CD4-positive, alpha-beta T cell treated with Interleukin-15 for 1 hour (primary cell): ENCODE data around the gene TFDP3.

ENCODE experiments used
- DNase-seq: peaks from one replicate; pipeline ENCODE4 v3.0.0-alpha.2; 2020

TFDP3 gene

GRCh38 chrX:133218329-133218728 lies at the start of gene TFDP3:
TFDP3 (minus strand) TSS chrX:133218354; CDS start chrX:133218259, 95 bp downstream.
- no peak for DNase-seq

- DNase-seq: no peak
Observed at GRCh38 chrX:133267621-133268020, 49.5 kb upstream of the TFDP3 start.

DNA sequence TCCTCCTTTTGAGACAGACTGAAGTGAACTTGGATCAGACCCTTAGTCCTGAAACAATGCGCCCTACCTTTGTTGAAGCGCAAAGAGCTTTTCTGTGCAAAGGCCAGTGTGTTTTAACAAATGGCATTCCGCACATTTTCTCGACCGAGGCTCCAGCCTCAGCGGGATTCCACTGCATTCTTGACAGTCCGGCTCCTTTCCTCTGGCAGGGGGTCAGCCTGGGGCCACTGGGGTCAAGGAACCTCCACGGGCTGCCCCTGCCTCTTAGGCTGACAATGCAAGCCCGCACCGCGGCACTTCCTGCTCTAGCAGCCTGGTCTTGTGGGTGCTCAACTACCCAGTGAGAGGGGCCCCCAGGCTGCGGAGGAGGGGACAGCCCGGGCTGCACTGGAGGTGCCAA lies 47.2 kb upstream of the TFDP3 start:
- no peak for DNase-seq

DNA sequence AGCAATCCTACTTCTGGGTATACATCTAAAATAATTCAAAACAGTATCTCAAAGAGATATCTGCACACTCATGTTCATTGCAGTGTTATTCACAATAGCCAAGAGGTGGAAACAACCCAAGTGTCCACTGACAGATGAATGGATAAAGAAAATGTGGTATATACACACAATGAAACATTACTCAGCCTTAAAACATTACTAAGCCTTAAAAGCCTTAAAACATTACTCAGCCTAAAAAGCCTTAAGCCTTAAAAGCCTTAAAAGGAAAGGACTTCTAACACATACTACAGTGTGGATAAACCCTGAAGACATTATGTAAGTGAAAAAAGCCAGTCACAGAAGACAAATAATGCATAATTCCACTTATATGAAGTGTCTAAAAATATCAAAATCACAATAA lies 40.3 kb upstream of the TFDP3 start:
- DNase-seq: no peak

DNA sequence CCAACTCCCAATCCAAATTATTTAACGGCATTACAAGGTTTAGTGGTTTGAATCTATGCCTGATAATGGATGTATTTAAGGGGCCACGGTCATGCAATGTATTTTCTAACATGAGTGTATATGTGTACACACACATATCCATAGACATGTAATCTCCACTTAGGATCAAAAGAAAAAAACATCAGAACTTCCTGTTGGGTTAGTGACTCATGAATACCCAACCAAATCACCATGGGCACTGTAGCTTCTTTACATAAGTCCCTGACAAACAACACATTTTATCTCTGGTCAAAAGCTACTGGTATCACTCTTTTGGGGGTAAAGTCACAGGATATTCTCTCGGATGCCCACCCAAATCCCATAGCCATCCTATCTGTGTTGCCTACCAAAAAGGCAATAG lies 36.5 kb upstream of the TFDP3 start:
- no peak for DNase-seq

DNA sequence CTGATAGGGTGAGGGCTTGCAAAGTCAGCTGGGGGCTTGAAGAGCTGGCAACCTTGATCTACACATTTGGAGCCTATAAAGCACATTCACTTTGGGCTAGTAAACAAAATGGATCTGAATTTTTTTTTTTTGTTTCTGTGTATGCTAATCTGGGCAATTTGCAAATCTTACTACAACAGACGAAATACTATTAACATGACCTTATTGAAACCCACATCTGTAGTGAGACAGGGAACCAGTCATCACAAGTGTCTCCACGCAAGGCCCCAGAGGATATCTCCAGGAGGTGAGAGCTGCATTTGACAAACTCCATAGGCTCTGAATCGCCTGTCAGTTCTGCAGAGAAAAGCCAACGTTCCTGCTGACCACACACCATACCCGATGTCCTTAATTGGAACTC lies 33.0 kb upstream of the TFDP3 start:
- DNase-seq: no peak

DNA sequence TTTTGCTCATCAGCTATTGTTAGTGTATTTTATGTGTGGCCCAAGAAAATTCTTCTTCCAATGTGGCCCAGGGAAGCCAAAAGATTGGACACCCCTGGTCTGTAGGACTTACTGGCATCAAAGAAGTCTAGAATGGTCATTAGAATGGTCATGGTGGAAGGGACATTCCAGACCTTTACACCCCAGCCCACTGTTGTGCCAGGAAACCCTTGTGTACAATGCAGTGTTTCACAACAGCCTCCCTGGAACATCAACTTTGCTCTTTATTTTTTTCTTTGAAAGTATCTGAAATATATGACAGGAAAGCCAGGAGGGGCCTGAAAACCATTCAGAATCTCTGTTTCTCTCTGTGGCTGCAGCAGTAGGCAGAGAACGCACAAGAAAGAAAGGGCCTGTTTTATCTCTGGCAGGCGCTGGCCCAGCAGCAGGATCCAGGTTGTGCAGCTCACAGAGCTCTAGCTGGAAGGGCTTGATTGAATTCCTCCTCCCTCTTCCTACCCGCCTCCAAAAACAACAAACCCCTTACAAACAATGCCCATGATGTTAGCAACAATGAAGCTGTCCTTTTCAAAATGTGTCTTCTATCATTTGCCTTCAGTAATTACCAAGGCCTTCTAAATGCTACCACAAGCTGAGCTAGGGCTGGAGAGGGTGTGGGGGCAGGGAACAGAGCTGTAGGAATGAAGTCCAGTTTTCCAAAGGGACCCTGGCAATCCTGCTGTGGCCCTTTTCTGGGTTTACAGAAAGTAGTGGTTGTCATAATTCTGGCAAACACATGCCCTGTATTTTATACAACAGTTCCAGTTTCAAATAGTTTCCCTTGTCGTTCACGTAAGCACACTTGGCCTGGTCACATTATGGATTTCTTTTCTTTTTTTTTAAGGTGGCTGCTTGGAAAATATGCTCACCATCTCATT lies 32.3 kb upstream of the TFDP3 start:
- DNase-seq: no peak

- DNase-seq: no peak
Observed at GRCh38 chrX:133249266-133250058, 31.3 kb upstream of the TFDP3 start.

DNA sequence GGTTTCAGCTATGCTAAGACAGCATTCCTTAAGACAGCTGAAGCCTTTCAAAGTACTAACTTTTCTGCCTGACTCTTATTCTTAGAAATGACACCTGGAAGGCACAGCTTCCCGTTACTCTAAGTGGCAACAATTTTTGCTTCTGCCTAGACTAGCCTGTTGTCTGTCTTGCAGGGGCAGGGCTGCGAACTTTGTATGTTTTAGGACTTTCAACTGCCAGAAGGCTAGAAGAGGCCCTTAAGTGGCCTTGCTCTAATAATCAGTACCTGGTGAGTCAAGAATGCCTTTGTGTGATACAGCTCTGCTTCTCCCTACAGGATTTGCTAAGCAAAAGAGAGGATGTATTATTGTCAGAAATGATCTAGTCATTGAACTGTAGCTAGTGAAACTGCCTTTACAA lies 30.0 kb upstream of the TFDP3 start:
- DNase-seq: no peak

- no peak for DNase-seq
Observed at GRCh38 chrX:133246921-133247320, 28.8 kb upstream of the TFDP3 start.

GRCh38 chrX:133235830-133236229 lies 17.7 kb upstream of the TFDP3 start:
- no peak for DNase-seq

DNA sequence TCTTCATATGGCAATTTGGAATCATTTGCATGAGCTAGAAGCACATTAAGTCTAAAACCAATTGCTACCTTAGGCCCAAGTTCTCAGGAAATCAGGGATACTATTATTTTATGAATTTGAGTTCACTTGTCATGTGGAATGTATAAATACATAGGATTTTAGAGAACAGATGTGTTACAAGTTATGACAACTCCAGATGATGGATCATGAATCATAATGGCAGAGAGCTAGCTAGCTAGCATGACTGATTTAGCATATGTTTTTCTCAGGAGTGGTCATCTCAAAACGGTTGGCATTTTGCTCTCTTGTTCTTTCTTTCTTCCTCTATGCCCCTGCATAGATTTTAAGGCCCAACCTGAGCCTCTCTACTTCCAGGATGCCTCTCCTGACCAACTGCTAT lies 14.2 kb upstream of the TFDP3 start:
- DNase-seq: no peak

DNA sequence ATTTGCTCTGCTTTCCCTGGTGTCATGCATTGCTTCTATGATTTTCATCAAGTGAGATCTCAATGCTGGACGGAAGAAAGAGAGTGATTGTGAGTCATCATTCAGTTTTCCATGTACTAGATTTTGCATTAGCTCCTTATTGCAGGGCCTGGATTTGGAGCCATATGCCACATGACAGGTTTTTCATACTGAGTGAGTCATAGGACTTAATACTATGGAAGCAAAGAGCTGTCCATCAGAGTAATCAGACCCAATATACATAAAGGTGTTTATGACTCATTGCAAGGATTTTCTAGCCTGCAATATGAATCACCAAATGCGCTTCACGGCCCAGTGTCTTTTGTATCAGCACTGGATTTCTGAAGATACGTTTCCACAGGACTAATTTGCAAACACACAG lies 11.2 kb upstream of the TFDP3 start:
- no peak for DNase-seq

DNA sequence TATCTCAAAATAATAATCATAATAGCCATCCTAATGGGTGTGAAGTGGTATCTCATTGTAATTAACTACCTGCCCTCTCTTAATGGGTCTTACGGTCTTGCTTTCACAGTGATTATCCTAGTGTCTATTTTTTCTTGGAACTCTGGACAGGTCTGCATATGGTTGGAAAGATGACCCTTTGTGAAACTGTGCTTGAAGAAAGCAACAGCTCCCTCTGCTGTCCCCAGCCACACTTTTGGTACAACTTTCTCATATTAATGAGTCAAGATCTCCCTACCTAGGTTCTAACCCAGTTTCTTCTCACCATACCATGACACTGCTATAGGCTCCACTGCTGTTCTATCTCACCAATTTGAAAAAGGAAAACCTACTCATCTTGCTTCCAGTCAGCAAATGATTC lies 2.4 kb downstream of the TFDP3 start:
- no peak for DNase-seq

DNA sequence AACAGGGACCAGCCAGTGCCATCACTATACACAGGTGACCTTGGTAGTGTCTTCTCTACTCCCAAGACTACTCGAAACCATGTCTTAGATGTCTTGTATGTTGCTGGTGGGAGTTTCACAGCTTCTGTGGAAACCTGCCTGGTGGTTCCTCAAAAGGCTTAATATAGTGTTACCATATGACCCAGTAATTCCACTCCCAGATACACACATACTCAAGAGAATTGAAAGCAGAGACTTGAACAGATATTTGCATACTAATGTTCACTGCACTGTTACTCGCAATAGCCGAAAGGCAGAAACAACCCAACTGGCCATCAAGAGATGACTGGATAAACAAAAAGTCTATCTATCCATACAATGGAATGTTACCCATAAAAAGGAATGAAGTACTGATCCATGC lies 3.1 kb downstream of the TFDP3 start:
- DNase-seq: no peak

GRCh38 chrX:133214301-133214700 lies 3.9 kb downstream of the TFDP3 start:
- DNase-seq: no peak

- DNase-seq: no peak
Observed at GRCh38 chrX:133213117-133213516, 5.0 kb downstream of the TFDP3 start.

DNA sequence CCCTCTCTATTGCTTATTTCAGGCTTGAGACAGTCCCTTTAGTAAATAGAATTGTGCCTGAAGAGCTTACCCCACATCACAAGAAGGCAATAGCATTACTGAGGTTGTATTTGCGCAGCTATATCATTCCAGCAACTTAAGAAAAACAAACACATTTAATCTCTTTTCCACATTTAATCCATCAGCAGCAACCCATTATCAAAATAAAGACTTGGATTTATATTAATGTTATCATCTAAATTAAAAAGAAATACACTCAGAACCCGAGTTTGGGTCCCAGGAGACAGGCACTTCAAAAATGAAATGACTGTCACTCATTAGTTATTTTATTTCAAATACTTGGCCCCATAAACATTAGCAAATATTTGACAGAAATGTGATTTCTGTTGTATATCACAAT lies 10.4 kb downstream of the TFDP3 start:
- DNase-seq: no peak

- no peak for DNase-seq
Observed at GRCh38 chrX:133191739-133192039, 26.5 kb downstream of the TFDP3 start.

DNA sequence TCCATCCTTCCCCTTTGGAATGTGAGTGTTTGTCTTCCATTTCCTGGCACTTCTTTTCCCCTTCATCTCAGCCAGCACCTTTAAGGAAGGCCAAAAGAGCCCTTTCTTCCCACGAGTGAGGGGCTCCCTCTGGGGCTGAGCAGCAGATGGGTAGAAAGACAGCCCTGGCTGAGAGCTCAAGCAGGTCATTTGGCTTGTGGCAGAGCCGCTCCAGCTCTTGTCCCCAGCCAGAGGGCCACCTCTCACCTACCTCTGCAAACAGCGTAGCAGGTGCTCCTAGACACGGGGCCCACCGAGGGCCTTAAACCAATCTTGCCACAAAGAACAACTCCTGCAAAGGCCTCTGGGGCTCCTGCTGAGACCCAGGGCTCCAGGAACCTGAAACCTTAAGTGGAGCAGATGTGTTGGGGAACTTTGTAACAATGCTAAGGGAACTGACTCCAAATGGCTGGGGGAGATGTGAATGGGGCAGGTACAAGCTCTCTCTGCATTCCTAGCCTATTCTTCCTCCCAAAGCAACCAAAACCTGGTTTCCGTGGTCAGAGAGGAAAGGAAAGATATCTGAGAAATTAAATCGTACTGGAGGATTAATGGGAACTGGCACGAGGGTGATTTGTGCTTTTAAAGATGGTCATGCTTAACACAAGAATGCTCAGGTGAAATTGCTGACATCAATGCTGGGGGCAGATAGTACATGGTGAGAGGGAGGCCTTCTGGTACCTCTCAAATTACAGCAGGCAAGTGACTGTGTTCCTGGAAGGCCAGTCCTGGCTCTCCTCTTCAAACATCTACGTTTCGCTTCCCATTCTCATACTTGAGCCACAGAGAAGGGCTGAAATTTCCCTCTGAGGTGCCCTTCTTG lies 27.0 kb downstream of the TFDP3 start:
- DNase-seq: no peak

GRCh38 chrX:133189195-133189594 lies 29.0 kb downstream of the TFDP3 start:
- no peak for DNase-seq

GRCh38 chrX:133188631-133189030 lies 29.5 kb downstream of the TFDP3 start:
- no peak for DNase-seq

DNA sequence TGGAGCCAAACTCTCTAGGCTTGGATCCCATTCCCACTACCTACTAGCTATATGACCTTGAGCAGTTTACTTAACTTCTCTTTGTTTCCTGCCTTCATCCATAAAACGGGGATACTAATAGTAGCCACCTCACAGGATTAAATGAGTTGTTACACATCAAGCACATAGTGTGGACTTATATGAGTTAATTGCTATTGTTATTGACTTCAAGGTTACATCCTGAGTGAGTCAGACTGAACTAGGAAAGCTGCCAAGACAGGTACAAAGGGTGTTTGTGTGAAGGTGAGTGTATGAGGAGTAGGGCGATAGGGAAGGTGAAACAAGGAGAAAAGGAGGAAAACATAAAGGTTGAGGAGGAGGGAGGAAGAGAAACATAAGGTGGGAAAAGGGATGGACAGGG lies 32.2 kb downstream of the TFDP3 start:
- no peak for DNase-seq
